Panc1 (cell line): ENCODE data around the gene LINC00305.

Experiments used
- POLR2AphosphoS5 ChIP-seq: IDR thresholded peaks from 2 replicates; pipeline ENCODE4 v1.6.1; 2012; ENCODE audit warnings: mild to moderate bottlenecking, low read depth, low read length, moderate library complexity
- TF ChIP-seq, protein P1 (sequence below): fragments of 450-650 bp; IDR thresholded peaks from 2 replicates; pipeline ENCODE4 v1.5.1; 2017; ENCODE audit warnings: mild to moderate bottlenecking

DNA sequence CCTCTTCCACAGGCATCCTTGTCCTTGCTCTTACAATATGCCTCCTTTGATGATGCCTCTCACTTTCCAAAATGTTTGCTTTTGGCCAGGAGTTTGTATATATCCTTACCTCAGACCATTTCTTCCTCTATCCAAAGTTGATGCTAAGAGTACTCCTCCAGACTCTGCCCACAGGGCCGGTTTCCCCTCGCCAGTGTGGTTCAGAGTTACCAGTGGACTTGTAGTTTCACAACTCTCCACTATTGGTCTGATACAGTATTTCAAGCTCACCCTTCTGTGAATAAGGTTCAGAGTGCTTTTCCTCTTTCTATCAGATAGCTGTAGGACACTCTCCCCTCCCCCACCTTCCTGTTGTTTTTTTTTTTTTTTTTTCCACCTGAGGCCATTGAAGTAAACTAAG, 42.2 kb upstream of the LINC00305 start:
- TF ChIP-seq, protein P1, sequence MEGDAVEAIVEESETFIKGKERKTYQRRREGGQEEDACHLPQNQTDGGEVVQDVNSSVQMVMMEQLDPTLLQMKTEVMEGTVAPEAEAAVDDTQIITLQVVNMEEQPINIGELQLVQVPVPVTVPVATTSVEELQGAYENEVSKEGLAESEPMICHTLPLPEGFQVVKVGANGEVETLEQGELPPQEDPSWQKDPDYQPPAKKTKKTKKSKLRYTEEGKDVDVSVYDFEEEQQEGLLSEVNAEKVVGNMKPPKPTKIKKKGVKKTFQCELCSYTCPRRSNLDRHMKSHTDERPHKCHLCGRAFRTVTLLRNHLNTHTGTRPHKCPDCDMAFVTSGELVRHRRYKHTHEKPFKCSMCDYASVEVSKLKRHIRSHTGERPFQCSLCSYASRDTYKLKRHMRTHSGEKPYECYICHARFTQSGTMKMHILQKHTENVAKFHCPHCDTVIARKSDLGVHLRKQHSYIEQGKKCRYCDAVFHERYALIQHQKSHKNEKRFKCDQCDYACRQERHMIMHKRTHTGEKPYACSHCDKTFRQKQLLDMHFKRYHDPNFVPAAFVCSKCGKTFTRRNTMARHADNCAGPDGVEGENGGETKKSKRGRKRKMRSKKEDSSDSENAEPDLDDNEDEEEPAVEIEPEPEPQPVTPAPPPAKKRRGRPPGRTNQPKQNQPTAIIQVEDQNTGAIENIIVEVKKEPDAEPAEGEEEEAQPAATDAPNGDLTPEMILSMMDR, result no peak
- TF ChIP-seq POLR2AphosphoS5, result no peak
